Measurements from ENCODE around the gene WIPF1.

WIPF1 gene

DNA sequence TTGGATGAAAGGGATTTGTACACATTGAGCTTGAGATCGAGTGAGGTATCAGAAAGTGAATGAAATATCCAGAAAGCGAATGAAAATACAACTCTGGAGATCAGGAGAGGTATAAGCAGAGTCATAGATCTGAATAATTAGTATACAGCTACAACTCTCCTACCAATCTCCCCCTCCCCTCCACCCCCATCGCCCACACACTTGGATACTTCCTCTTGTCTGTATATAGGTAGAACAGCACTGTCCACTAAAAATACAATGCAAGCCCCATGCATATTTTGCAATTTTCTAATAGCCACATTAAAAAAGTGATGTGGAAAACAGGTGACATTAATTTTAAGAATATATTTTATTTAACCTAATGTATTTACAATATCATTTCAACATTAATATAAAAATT lies 23.7 kb upstream of the WIPF1 start:
- DNase-seq, result no peak

- no peak for DNase-seq
Observed at GRCh38 chr2:174618179-174618578, 20.6 kb upstream of the WIPF1 start.

DNA sequence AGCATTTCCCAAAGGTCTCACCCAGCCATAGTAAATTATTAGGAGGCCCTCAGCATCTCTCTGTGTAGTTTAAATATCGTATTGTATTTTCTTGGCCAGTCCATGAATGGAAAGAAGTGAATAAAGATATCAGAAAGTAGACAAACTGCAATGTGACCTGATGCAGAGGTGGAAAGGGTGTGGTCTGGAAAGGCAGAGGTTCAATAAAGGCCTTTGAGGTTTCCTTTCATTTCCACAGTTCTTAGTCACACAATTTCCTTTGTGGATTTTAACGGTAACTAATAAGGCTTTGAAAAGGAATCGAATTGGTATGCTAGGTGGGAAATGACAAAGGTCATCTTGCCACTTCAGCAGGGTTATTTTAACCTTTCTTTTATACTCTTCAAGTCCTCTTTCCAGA lies 20.1 kb upstream of the WIPF1 start:
- no peak for DNase-seq

DNA sequence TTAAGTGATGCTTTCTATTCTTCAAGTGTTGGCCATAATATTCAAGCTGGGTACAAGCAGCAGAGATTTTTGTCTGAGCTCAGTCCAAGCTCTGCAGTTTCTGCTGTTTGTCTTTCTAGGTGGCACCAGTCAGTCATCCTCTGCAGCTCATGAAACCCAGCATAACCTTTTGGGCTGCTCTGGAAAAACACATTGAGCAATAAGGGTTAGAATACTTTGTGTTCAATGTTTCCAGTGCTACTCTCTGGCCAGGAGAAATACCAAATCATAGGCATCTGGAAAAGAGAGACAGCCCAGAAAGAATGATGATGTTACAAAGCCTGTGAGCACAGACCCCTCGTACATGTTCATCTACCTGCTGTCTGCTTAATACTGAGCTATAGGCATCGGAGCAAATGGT lies 19.5 kb upstream of the WIPF1 start:
- no peak for DNase-seq

DNA sequence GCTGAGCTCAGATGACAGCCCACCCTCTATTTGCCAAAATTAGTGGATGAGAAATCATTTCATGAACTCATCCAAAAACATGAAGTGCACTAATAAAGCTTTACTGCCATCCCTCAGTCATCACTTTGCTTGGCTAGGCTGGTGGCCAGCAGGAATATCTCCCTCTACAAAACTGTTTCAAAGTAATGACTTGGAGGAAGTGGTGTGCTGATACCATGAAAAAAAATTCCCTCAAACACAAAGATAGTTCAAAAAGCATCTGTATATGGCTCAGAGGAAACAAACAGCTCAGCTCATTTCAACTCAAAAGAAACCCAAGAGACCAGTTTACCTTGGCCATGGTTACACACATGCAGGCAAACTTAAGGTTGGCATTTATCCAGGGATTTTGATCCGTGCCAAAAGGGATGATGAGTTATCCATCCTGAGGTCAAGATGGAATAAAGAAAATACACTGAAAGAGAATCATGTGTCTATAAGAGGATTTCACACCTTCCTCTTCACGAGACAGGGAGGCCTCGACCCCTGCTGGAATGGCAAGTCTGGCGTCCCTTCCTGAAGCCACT lies 18.4 kb upstream of the WIPF1 start:
- no peak for DNase-seq

DNA sequence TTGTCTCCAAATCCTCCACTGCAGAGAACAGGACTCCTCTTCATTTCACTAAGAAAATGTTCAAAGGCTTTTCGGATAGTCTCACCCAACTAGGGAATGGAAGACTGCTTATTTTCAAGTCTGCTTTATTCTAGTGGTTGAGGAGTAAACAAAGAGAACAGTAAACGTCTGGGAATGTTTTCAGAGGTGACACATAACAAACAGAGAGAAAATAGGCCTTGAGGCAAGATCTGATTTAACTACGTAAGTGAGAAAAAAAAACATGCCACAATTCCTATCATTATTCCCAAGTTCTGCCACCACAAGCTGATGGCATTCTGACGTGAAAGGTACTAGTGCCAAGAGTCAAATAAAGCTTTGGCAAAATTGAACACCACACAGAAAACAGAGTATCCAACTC lies 16.7 kb upstream of the WIPF1 start:
- DNase-seq, result no peak

DNA sequence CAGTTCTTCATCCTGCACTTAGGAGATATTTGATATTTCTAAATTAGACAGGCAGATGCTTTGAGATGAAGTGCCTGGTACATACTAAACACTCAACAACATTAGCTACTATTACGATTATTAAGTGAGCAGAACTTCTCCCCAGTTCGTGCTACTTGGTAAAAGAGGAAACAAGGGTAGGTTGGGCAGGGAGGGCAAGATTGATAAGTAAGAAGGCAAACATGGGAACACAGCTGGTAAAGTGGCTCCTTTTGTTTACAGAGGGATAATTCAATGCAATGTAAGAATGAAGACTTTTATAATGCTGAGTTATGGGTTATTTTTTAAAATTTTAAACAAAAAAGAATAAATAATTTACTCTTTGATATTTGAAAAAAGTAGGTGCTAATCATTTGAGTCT lies 15.9 kb upstream of the WIPF1 start:
- no peak for DNase-seq

- DNase-seq, result no peak
Observed at GRCh38 chr2:174612970-174613369, 15.4 kb upstream of the WIPF1 start.

GRCh38 chr2:174611854-174612253 lies 14.2 kb upstream of the WIPF1 start:
- no peak for DNase-seq

DNA sequence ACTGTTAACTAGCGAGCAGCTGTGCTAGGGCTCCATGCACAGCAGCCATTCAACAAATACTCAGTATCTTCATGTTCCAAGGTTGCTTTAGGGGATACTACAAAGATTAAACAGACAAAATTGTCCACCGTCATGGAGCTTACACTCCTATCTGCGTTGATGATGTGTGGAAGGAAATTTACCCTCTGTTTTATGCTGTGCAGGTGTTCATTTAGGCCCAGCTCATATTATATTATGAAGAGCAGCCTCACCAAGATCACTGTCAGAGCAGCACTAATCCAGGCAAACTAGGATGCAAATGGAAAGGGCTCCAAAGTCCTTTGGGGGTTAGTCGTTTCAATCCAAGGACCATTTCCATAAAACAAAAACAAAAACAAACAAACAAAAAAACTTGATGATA lies 13.4 kb upstream of the WIPF1 start:
- no peak for DNase-seq

DNA sequence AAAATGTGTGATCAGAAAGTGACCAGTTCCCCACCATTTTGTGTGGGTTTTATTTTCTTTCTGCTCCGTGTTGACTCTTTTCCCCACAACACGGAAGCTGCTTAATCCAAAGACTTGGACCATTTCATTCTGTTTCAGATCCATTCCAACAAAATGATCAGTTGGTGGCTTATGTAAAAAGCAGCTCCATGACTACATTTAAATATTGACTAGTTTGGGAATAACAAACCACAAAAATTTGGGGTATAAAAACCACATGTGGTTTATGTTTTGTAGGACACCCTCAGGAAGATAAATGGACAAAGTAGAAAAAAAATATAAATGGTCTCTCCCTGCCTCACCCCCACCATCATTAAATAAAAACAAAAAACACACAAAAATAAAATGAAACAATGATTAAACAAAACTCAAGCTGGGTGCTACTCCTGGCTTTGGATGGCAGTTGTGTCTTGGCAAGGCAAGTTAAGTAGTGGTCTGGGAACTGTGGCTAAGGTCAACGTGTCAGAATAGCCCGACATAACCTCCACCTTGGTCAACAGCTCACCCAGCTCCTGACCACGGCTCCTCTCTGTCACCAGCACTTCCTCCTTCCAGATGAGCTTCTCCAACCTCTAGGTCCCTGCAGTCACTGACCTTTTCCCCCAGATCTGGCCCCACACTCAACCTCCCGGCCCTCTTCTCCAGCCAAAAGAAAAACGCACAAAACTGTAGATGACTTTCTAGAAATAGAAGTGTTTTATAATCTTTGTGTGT lies 12.8 kb upstream of the WIPF1 start:
- no peak for DNase-seq

GRCh38 chr2:174609261-174609660 lies 11.7 kb upstream of the WIPF1 start:
- DNase-seq, result no peak

DNA sequence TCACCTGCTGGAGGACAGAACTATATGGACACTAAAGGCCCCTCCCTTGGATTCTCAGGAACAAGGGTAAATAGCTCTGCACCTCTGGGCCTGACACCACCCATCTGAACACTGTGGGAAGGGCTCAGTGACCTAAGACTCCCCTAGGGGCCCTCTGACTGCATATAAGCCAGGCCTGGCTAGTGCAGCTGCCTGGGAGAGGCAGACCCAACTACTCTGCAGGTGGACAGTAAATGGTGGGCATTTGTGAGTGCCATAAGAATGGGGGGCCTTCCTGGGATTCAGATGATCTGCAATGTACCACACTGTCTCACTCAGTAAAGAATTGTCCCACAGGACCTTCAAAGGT lies 11.2 kb upstream of the WIPF1 start:
- no peak for DNase-seq

DNA sequence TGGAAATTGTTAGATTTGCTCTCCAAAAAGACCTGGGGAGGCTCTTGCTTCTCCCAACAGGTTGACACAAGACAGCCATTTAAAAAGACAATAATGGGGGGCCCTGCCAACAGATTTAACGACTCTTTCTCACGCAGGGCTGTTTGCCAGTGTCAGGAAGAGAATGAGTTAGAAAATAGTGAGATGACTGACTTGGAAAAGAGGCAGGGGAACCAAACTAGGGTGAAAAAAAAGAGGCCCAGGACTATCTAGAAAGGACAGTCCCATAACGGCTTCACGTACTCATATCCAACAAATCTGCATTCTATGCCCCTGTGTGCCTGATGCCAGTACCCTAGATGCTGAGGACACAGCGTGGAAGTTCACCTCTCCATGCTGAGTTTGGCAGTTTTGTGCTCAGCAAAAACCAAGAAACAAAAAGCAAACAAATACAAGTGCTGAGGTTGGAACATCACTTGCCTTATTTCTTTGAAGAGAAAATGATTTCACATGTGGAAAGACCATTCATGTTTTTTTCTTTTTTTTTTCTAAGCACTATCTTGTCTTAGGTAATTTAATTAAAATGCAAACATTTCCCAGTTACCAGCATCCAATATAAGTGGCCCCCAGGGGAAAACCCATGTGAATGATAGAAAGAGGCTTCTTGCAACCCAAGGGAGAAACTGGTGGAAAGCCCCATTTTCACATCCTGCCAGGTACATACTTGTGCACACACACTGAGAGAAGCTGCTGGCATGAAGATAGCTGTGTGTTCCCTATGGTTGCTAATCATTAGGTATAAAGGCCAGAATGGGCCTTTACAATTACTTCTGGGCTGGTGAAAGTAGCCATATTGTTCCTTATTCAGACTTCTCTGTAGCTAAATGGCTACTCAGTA lies 10.6 kb upstream of the WIPF1 start:
- DNase-seq, result no peak

DNA sequence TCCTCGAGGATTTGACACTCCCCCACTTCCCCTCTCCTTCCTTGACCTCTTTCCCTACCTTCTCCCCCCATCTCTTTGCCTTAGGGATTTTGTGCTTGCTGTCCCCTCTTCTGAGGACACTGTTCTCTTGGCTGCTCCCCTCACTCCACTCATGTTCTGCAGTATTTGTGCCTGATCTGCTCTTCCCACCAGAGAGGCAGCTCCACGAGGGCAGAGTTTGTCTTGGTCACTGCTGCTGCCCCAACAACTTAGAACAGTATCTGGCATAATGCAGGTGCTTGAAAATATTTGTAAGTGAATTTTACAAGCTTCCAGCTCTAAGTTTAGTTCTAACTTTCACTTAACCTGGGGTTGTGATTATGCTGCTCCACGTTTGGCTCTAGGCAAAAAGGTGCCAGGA lies 10.0 kb upstream of the WIPF1 start:
- no peak for DNase-seq

GRCh38 chr2:174606336-174606735 lies 8.7 kb upstream of the WIPF1 start:
- peak; percentile 24 for DNase-seq

GRCh38 chr2:174605687-174606086 lies 8.1 kb upstream of the WIPF1 start:
- DNase-seq, result peak; percentile 31

- peak; percentile 82 for DNase-seq
Observed at GRCh38 chr2:174603280-174603679, 5.7 kb upstream of the WIPF1 start.

- no peak for DNase-seq
Observed at GRCh38 chr2:174602745-174603144, 5.1 kb upstream of the WIPF1 start.

DNA sequence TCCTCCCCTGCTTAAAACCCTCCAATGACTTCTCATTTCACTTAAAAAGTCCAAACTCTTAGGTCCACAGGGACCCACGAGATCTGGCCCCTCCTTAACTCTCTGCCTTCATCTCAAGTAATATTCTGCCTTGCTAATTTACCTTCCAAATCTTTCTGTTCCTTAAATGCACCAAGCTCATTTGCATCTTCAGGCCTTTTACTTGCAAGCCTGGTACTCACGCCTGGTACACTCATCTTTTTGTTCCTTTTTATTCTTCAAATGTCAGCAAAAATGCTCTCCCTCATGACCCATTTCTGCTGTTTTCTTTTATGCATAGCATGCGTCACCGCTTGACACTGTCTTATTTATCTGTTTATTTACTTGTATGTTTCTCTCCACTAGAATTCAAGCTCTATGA lies 2.7 kb upstream of the WIPF1 start:
- no peak for DNase-seq

- DNase-seq, result no peak
Observed at GRCh38 chr2:174599310-174599921, 1.8 kb upstream of the WIPF1 start.

DNA sequence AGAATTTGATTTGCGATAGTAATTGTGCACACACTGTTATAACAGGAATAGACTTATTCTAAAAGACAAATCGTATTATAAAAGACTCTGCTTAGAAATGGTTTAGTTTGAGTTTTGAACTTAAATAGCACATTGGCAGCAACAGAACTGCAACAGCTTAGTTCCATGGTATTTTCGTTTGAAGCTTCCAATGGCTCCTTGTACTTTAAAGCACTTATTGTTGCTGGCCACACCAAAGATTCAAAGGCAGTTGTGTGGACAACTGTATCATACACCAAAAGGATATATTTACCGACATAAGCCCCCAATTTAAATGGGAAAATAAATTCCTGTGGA lies 627 bp downstream of the WIPF1 start:
- DNase-seq, result peak; percentile 55

GRCh38 chr2:174595891-174596397 lies 1.7 kb downstream of the WIPF1 start:
- peak; percentile 47 for DNase-seq
